Nephron (organoid): ENCODE measurements around the gene SOX8.

Experiments used
- H3K27ac Mint-ChIP-seq, 3 experiments: 2 replicates each; pipeline ENCODE4 v1.8.0; 2020; ENCODE audit warnings: mixed read lengths in 3 of 3, mild to moderate bottlenecking in 2 of 3, moderate library complexity in 1 of 3
- H3K27me3 Mint-ChIP-seq: 2 replicates; pipeline ENCODE4 v1.8.0; 2021; ENCODE audit warnings: low read depth, mild to moderate bottlenecking, moderate library complexity, mixed read lengths
- H3K36me3 Mint-ChIP-seq: 2 replicates; pipeline ENCODE4 v1.8.0; 2020; ENCODE audit warnings: low read depth, mixed read lengths
- H3K4me1 Mint-ChIP-seq: 2 replicates; pipeline ENCODE4 v1.8.0; 2020; ENCODE audit warnings: mixed read lengths
- H3K4me3 Mint-ChIP-seq, 3 experiments: 2 replicates each; pipeline ENCODE4 v1.8.0; 2020; ENCODE audit warnings: mild to moderate bottlenecking in 3 of 3, mixed read lengths in 3 of 3, moderate library complexity in 2 of 3
- H3K9me3 Mint-ChIP-seq: 2 replicates; pipeline ENCODE4 v1.8.0; 2020; ENCODE audit warnings: mixed read lengths
- CTCF ChIP-seq, 3 experiments: fragments of 200-600 bp; sonication (generic); IDR thresholded peaks; one replicate each; pipeline ENCODE4 v1.5.0; 2021; ENCODE audit warnings: antibody characterized with exemption in 3 of 3; ENCODE audit not compliant: unreplicated experiment in 3 of 3

SOX8 gene

GRCh38 chr16:976389-976931 is 5.1 kb upstream of the SOX8 start:
- Mint-ChIP-seq H3K27ac (peak overlapping the region; percentile 66 to 85 (median 78)), H3K9me3 (peaks cover 3% of the 10 kb centered on the region), H3K36me3 (no peaks in the 10 kb centered on the region), H3K27me3 (peaks cover 22% of the 10 kb centered on the region), H3K4me3 (peak overlapping the region in 2 of 3 experiments; percentile 54 to 73), H3K4me1 (peaks cover 49% of the 10 kb centered on the region)
- TF ChIP-seq CTCF (IDR thresholded peaks at IDR 0.05; ENCODE audit: unreplicated experiment in 3 of 3): no peak

GRCh38 chr16:977081-977701 is 4.4 kb upstream of the SOX8 start:
- Mint-ChIP-seq H3K27me3 (peaks cover 22% of the 10 kb centered on the region), H3K9me3 (no peaks in the 10 kb centered on the region), H3K36me3 (no peaks in the 10 kb centered on the region), H3K4me1 (peaks cover 42% of the 10 kb centered on the region), H3K27ac (peak overlapping the region; percentile 66 to 85 (median 78)), H3K4me3 (peak overlapping the region in 2 of 3 experiments; percentile 54 to 73)
- no peak for TF ChIP-seq CTCF (IDR thresholded peaks at IDR 0.05; ENCODE audit: unreplicated experiment in 3 of 3)

GRCh38 chr16:977896-978295 is 3.7 kb upstream of the SOX8 start:
- Mint-ChIP-seq H3K36me3 (no peaks in the 10 kb centered on the region), H3K4me1 (peaks cover 42% of the 10 kb centered on the region), H3K9me3 (no peaks in the 10 kb centered on the region), H3K27ac (peak overlapping the region in 2 of 3 experiments; percentile 15 to 80), H3K27me3 (peaks cover 27% of the 10 kb centered on the region), H3K4me3 (peak overlapping the region; percentile 24 to 62 (median 34))
- TF ChIP-seq CTCF (IDR thresholded peaks at IDR 0.05; ENCODE audit: unreplicated experiment in 3 of 3): no peak

DNA sequence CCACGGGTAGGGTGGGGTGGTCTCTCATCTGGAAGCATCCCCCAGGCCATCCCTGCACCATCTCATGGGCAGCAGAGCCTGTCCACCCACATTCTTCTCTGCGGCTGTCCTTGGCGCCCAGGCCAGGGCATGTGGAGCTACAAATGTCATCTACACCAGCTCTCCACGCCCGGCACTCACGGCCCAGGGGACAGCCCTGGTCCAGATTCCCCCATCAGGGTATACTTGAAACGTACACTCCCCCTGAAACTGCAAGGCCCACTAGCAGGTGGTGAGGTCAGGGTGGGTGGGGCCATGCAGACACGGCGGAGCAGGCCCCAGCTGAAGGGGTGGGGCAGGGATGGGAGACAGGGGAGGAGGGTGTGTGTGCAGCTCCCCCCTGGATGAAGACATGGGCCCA is 3.2 kb upstream of the SOX8 start:
- Mint-ChIP-seq H3K27me3 (peaks cover 28% of the 10 kb centered on the region), H3K4me3 (peak overlapping the region; percentile 24 to 62 (median 34)), H3K9me3 (no peaks in the 10 kb centered on the region), H3K36me3 (no peaks in the 10 kb centered on the region), H3K27ac (peak overlapping the region in 2 of 3 experiments; percentile 15 to 80), H3K4me1 (peaks cover 38% of the 10 kb centered on the region)
- no peak for TF ChIP-seq CTCF (IDR thresholded peaks at IDR 0.05; ENCODE audit: unreplicated experiment in 3 of 3)

GRCh38 chr16:979147-979546 is 2.4 kb upstream of the SOX8 start:
- Mint-ChIP-seq H3K4me1 (peaks cover 34% of the 10 kb centered on the region), H3K27ac (no peak overlapping the region), H3K27me3 (peaks cover 24% of the 10 kb centered on the region), H3K4me3 (peak overlapping the region in 2 of 3 experiments; percentile 61 to 76), H3K36me3 (no peaks in the 10 kb centered on the region), H3K9me3 (no peaks in the 10 kb centered on the region)
- no peak for TF ChIP-seq CTCF (IDR thresholded peaks at IDR 0.05; ENCODE audit: unreplicated experiment in 3 of 3)
